Measurements from ENCODE around the gene SELENOS.

DNA sequence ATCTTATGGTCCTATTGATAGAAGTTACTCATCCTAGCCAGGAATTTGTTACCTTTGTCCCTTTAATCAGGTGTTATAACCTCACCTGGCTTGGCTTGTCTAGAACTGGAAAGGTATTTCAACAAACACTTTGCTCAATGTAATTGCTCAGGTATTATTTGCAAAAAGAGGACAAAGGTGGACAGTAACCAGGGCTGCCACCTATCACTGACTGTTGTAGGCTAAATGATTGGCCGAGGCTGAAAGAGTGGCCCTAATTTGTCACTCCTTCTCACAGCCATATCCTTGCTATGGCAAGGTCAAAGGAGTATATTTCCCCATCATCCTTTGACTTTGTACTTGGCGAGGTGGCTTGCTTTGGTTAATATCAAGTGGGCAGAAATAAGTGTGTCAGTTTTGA is 2.7 kb upstream of the SELENOS start:
- TF ChIP-seq, protein P1, sequence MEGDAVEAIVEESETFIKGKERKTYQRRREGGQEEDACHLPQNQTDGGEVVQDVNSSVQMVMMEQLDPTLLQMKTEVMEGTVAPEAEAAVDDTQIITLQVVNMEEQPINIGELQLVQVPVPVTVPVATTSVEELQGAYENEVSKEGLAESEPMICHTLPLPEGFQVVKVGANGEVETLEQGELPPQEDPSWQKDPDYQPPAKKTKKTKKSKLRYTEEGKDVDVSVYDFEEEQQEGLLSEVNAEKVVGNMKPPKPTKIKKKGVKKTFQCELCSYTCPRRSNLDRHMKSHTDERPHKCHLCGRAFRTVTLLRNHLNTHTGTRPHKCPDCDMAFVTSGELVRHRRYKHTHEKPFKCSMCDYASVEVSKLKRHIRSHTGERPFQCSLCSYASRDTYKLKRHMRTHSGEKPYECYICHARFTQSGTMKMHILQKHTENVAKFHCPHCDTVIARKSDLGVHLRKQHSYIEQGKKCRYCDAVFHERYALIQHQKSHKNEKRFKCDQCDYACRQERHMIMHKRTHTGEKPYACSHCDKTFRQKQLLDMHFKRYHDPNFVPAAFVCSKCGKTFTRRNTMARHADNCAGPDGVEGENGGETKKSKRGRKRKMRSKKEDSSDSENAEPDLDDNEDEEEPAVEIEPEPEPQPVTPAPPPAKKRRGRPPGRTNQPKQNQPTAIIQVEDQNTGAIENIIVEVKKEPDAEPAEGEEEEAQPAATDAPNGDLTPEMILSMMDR (IDR thresholded peaks at IDR 0.05) = no peak
- TF ChIP-seq POLR2A (IDR thresholded peaks at IDR 0.05) = no peak
